ENCODE data around the gene LSAMP. TPM values are rescaled to one million over a fixed set of nuclear protein-coding genes. Genes with fewer than 3 reads are reported as not detected.

LSAMP gene
- total RNA-seq, 1 experiment from 2014 or later, result 5.7 TPM

GRCh38 chr3:116264546-116265319, 180.6 kb downstream of the LSAMP start (continued):
- no peak for TF ChIP-seq USF2 (CRISPR knock-in tag; IDR thresholded peaks at IDR 0.05)

DNA sequence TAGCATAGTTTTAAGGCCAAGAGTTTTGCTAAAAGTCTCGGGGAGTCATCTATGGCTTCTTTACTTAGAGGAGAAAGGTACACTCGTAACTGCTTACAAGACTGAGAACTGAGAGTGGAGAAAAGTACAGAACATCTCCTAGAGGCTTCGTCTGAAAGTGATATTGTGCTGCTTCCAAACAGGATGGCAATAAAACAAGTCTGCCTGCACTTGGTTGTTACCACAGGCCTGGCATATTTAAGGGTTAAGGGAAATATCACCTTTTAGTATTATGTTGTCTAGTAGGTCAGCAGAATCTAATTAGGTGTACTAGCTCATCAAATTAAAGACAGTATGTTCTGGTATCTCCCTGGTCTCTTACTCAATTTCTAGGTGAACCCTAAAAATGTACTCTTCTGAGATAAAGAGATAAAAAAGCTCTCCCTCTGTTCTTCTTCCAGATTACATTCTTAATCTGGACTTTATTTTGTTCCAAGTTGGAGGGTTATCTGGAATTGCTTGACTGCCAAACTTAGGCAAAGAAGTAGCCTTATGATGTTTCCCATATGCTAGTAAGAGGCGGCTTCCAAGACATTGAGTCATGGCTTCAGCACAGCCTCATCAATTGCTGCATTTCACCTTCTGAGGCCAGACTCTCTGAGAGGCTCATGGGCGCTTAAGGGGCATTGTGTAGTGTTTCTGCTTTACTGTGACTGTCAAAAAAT, 181.3 kb downstream of the LSAMP start:
- H3K4me3 Mint-ChIP-seq, result no peak overlapping the region
- TF ChIP-seq ZNF396 (CRISPR knock-in tag; IDR thresholded peaks at IDR 0.05; ENCODE audit: borderline replicate concordance) (no peak), ZBTB21 (CRISPR knock-in tag; IDR thresholded peaks at IDR 0.05; ENCODE audit: borderline replicate concordance) (no peak), IRF1 (CRISPR knock-in tag; IDR thresholded peaks at IDR 0.05) (no peak), RORB (CRISPR knock-in tag; IDR thresholded peaks at IDR 0.05) (no peak), ZSCAN18 (CRISPR knock-in tag; IDR thresholded peaks at IDR 0.05) (no peak), NR1H2 (CRISPR knock-in tag; IDR thresholded peaks at IDR 0.05) (no peak), ZNF263 (CRISPR knock-in tag; IDR thresholded peaks at IDR 0.05; ENCODE audit: low read depth) (no peak), NFATC4 (CRISPR knock-in tag; IDR thresholded peaks at IDR 0.05) (no peak), ZMAT4 (CRISPR knock-in tag; IDR thresholded peaks at IDR 0.05) (no peak), ZNF121 (CRISPR knock-in tag; IDR thresholded peaks at IDR 0.05) (no peak), ZNF423 (CRISPR knock-in tag; IDR thresholded peaks at IDR 0.05) (no peak), GRHL2 (CRISPR knock-in tag; IDR thresholded peaks at IDR 0.05; ENCODE audit: insufficient replicate concordance, severe bottlenecking) (no peak), NFYB (CRISPR knock-in tag; conservative IDR thresholded peaks at IDR 0.05; ENCODE audit: low read depth) (no peak), GTF2I (CRISPR knock-in tag; conservative IDR thresholded peaks at IDR 0.05) (no peak)
- no peak for ATAC-seq
- no peak overlapping the region for H3K27ac Mint-ChIP-seq
- no peaks in the 10 kb centered on the region for H3K36me3 Mint-ChIP-seq
- H3K27me3 Mint-ChIP-seq (ENCODE audit: low read depth), result peaks cover 85% of the 10 kb centered on the region
- H3K9me3 Mint-ChIP-seq, result no peaks in the 10 kb centered on the region
- no peak for DNase-seq (ENCODE audit: low spot score)
- H3K4me1 Mint-ChIP-seq, result peaks cover 50% of the 10 kb centered on the region
- POLR2A ChIA-PET, result no interaction called here
- CTCF ChIA-PET, result no interaction called here

- Mint-ChIP-seq H3K4me3 (no peak overlapping the region), H3K4me1 (peaks cover 60% of the 10 kb centered on the region), H3K27me3 (ENCODE audit: low read depth) (peaks cover 93% of the 10 kb centered on the region), H3K27ac (no peak overlapping the region), H3K36me3 (no peaks in the 10 kb centered on the region), H3K9me3 (no peaks in the 10 kb centered on the region)
- TF ChIP-seq IRF2 (CRISPR knock-in tag; IDR thresholded peaks at IDR 0.05; ENCODE audit: borderline replicate concordance, low read depth) (no peak), CBFB (CRISPR knock-in tag; IDR thresholded peaks at IDR 0.05; ENCODE audit: low read depth) (no peak), PREB (CRISPR knock-in tag; IDR thresholded peaks at IDR 0.05; ENCODE audit: borderline replicate concordance) (no peak), SP1 (CRISPR knock-in tag; conservative IDR thresholded peaks at IDR 0.05) (no peak), NFYB (CRISPR knock-in tag; conservative IDR thresholded peaks at IDR 0.05; ENCODE audit: low read depth) (no peak), GTF2I (CRISPR knock-in tag; conservative IDR thresholded peaks at IDR 0.05) (no peak), E2F5 (CRISPR knock-in tag; IDR thresholded peaks at IDR 0.05) (no peak), ZMAT4 (CRISPR knock-in tag; IDR thresholded peaks at IDR 0.05) (no peak), ZNF121 (CRISPR knock-in tag; IDR thresholded peaks at IDR 0.05) (no peak)
- TF ChIP-seq, protein P1, sequence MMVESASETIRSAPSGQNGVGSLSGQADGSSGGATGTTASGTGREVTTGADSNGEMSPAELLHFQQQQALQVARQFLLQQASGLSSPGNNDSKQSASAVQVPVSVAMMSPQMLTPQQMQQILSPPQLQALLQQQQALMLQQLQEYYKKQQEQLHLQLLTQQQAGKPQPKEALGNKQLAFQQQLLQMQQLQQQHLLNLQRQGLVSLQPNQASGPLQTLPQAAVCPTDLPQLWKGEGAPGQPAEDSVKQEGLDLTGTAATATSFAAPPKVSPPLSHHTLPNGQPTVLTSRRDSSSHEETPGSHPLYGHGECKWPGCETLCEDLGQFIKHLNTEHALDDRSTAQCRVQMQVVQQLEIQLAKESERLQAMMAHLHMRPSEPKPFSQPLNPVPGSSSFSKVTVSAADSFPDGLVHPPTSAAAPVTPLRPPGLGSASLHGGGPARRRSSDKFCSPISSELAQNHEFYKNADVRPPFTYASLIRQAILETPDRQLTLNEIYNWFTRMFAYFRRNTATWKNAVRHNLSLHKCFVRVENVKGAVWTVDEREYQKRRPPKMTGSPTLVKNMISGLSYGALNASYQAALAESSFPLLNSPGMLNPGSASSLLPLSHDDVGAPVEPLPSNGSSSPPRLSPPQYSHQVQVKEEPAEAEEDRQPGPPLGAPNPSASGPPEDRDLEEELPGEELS (CRISPR knock-in tag; IDR thresholded peaks at IDR 0.05), result no peak
- DNase-seq (ENCODE audit: low spot score) (no peak), ATAC-seq (peak; percentile 58)
- ChIA-PET POLR2A (no interaction called here), CTCF (interaction anchor here (1.0 kb wide), 1 partner anchor 354 kb away, joined by 4 read pairs; no protein-coding TSS in a partner anchor)
Observed at GRCh38 chr3:116260491-116260890, 184.8 kb downstream of the LSAMP start.
